Subcutaneous abdominal adipose tissue (tissue), 5 donors: Measurements from ENCODE around the gene SLC35G2.
"Not testable (repeated sequence)": the region's sequence is repeated elsewhere in the genome, so short reads cannot be mapped to it uniquely, and the experiment has no call there.

Experiments
- H3K27ac ChIP-seq: one replicate; pipeline ENCODE4 v1.7.0; 2013; ENCODE audit warnings: low read depth, mild to moderate bottlenecking, inconsistent platforms, low read length, moderate library complexity
- H3K27me3 ChIP-seq, 5 donors: one replicate each; pipeline ENCODE4 v1.7.0; 2013; ENCODE audit warnings: low read length in 5 of 5, inconsistent platforms in 1 of 5; ENCODE audit not compliant: control insufficient read depth in 5 of 5, insufficient read depth in 4 of 5
- H3K36me3 ChIP-seq, 5 donors: one replicate each; pipeline ENCODE4 v1.7.0; 2013; ENCODE audit warnings: low read length in 5 of 5; ENCODE audit not compliant: control insufficient read depth in 5 of 5, insufficient read depth in 5 of 5
- H3K4me1 ChIP-seq, 5 donors: one replicate each; pipeline ENCODE4 v1.7.0; 2013; ENCODE audit warnings: low read length in 5 of 5, mild to moderate bottlenecking in 3 of 5, moderate library complexity in 1 of 5; ENCODE audit not compliant: control insufficient read depth in 5 of 5, insufficient read depth in 5 of 5
- H3K4me3 ChIP-seq, 5 donors: one replicate each; pipeline ENCODE4 v1.7.0; 2013; ENCODE audit warnings: low read length in 5 of 5, low read depth in 1 of 5
- H3K9ac ChIP-seq, 5 donors: one replicate each; pipeline ENCODE4 v1.7.0; 2013; ENCODE audit warnings: low read length in 5 of 5, mild to moderate bottlenecking in 4 of 5, moderate library complexity in 3 of 5
- H3K9me3 ChIP-seq, 5 donors: one replicate each; pipeline ENCODE4 v1.7.0; 2013; ENCODE audit warnings: low read length in 5 of 5; ENCODE audit not compliant: control insufficient read depth in 5 of 5
- donor health status: healthy.
- donor health status: healthy.
- donor health status: healthy.
- donor health status: healthy.
- donor health status: healthy.

Gene SLC35G2

GRCh38 chr3:136879510-136879909 lies 60.6 kb downstream of the SLC35G2 start:
- not testable (repeated sequence) for H3K4me3 ChIP-seq, H3K36me3 ChIP-seq, H3K27ac ChIP-seq, H3K9me3 ChIP-seq, H3K9ac ChIP-seq, H3K27me3 ChIP-seq, H3K4me1 ChIP-seq

- no peak overlapping the region for H3K9ac ChIP-seq
- H3K27me3 ChIP-seq = no peaks in the 10 kb centered on the region
- H3K9me3 ChIP-seq = no peaks in the 10 kb centered on the region
- H3K36me3 ChIP-seq = no peaks in the 10 kb centered on the region
- peaks cover 0 to 4% (median 3%) of the 10 kb centered on the region in 5 donors for H3K4me1 ChIP-seq
- H3K27ac ChIP-seq = no peak overlapping the region
- no peak overlapping the region for H3K4me3 ChIP-seq
These were observed 63.6 kb downstream of the SLC35G2 start for GRCh38 chr3:136882571-136882970.

GRCh38 chr3:136883967-136884720 lies 65.2 kb downstream of the SLC35G2 start:
- Histone ChIP-seq H3K9me3 (no peaks in the 10 kb centered on the region), H3K4me3 (no peak overlapping the region), H3K27ac (no peak overlapping the region), H3K27me3 (no peaks in the 10 kb centered on the region), H3K9ac (no peak overlapping the region), H3K36me3 (no peaks in the 10 kb centered on the region), H3K4me1 (peaks cover 0 to 4% (median 3%) of the 10 kb centered on the region in 5 donors)

- Histone ChIP-seq H3K27me3 (no peaks in the 10 kb centered on the region), H3K36me3 (no peaks in the 10 kb centered on the region), H3K4me1 (peaks cover 0 to 4% (median 3%) of the 10 kb centered on the region in 5 donors), H3K9me3 (peaks cover 0 to 4% (median 0%) of the 10 kb centered on the region in 5 donors), H3K27ac (no peak overlapping the region), H3K9ac (no peak overlapping the region), H3K4me3 (no peak overlapping the region)
These were observed 66.7 kb downstream of the SLC35G2 start for GRCh38 chr3:136885357-136886213.

- no peak overlapping the region for H3K9ac ChIP-seq
- H3K36me3 ChIP-seq = no peaks in the 10 kb centered on the region
- H3K27ac ChIP-seq = no peak overlapping the region
- H3K4me1 ChIP-seq = peaks cover 0 to 15% (median 7%) of the 10 kb centered on the region in 5 donors
- no peak overlapping the region for H3K4me3 ChIP-seq
- peaks cover 0 to 4% (median 0%) of the 10 kb centered on the region in 5 donors for H3K9me3 ChIP-seq
- H3K27me3 ChIP-seq = no peaks in the 10 kb centered on the region
These were observed 71.0 kb downstream of the SLC35G2 start for GRCh38 chr3:136889947-136890346.

- Histone ChIP-seq H3K4me1 (peaks cover 0 to 14% (median 7%) of the 10 kb centered on the region in 5 donors), H3K27ac (no peak overlapping the region)
These were observed 73.3 kb downstream of the SLC35G2 start for GRCh38 chr3:136891934-136892855.

GRCh38 chr3:136893848-136894443 lies 75.0 kb downstream of the SLC35G2 start:
- Histone ChIP-seq H3K27ac (peak overlapping the region; percentile 38), H3K4me3 (no peak overlapping the region), H3K27me3 (no peaks in the 10 kb centered on the region), H3K4me1 (peaks cover 0 to 16% (median 7%) of the 10 kb centered on the region in 5 donors), H3K36me3 (no peaks in the 10 kb centered on the region), H3K9me3 (peaks cover 0 to 4% (median 0%) of the 10 kb centered on the region in 5 donors), H3K9ac (no peak overlapping the region)

More at GRCh38 chr3:136891934-136892855, 73.3 kb downstream of the SLC35G2 start:
- peaks cover 0 to 4% (median 0%) of the 10 kb centered on the region in 5 donors for H3K9me3 ChIP-seq
- no peaks in the 10 kb centered on the region for H3K36me3 ChIP-seq
- H3K4me3 ChIP-seq = no peak overlapping the region
- no peak overlapping the region for H3K9ac ChIP-seq
- H3K27me3 ChIP-seq = no peaks in the 10 kb centered on the region

GRCh38 chr3:136897171-136897570 lies 78.2 kb downstream of the SLC35G2 start:
- H3K9ac ChIP-seq, H3K27ac ChIP-seq, H3K9me3 ChIP-seq, H3K27me3 ChIP-seq, H3K36me3 ChIP-seq, H3K4me3 ChIP-seq: not testable (repeated sequence)
- H3K4me1 ChIP-seq = peaks cover 0 to 19% (median 13%) of the 10 kb centered on the region in 5 donors

GRCh38 chr3:136898549-136898948 lies 79.6 kb downstream of the SLC35G2 start:
- Histone ChIP-seq H3K4me1 (peaks cover 0 to 17% (median 14%) of the 10 kb centered on the region in 5 donors), H3K4me3 (no peak overlapping the region), H3K9me3 (peaks cover 0 to 3% (median 1%) of the 10 kb centered on the region in 5 donors), H3K27me3 (no peaks in the 10 kb centered on the region), H3K9ac (no peak overlapping the region), H3K36me3 (no peaks in the 10 kb centered on the region), H3K27ac (no peak overlapping the region)
